ENCODE measurements around the gene NUDT13. TPM values are rescaled to one million over a fixed set of nuclear protein-coding genes. Genes with fewer than 3 reads are reported as not detected.

NUDT13 gene
- total and polyA plus RNA-seq, 2 donors (not counting 1 experiment from before 2014, with no cell fraction given), result 2.5 to 4.5 TPM

- no peak overlapping the region for H3K27ac ChIP-seq (ENCODE audit: low read length in 2 of 2)
- POLR2A ChIA-PET, result interaction anchor here (0.7 kb wide), 1 partner anchor 695 kb away, joined by 3 read pairs; no protein-coding TSS in a partner anchor
- H3K79me2 ChIP-seq (ENCODE audit: control insufficient read depth, insufficient read depth, low read length), result peaks cover 14% of the 10 kb centered on the region
- no peaks in the 10 kb centered on the region for H3K27me3 ChIP-seq (replicated peaks in 1 of 4; ENCODE audit: control extremely low read depth in 1 of 4, control insufficient read depth in 3 of 4, insufficient read depth in 4 of 4, low read length in 3 of 4)
- no peaks in the 10 kb centered on the region for H3K9me3 ChIP-seq (ENCODE audit: control extremely low read depth in 1 of 3, control insufficient read depth in 2 of 3, insufficient read depth in 1 of 3, low read length in 2 of 3)
- H4K20me1 ChIP-seq (ENCODE audit: control insufficient read depth, insufficient read depth, low read length, poor library complexity, severe bottlenecking), result no peaks in the 10 kb centered on the region
- DNase-seq, result no peak
- CTCF ChIA-PET, result interaction anchor here (0.7 to 1.5 kb wide), 2 partner anchors 56 to 103 kb away, joined by 3 to 6 read pairs; partner anchors contain the start of gene P4HA1
- no peaks in the 10 kb centered on the region for H3K4me1 ChIP-seq (ENCODE audit: control insufficient read depth in 2 of 2, insufficient read depth in 2 of 2, low read length in 2 of 2)
- H3K36me3 ChIP-seq (replicated peaks in 1 of 2; ENCODE audit: control extremely low read depth in 1 of 2, control insufficient read depth in 1 of 2, extremely low read depth in 1 of 2, insufficient read depth in 2 of 2, low read length in 1 of 2), result peaks cover 8 to 51% of the 10 kb centered on the region in 2 experiments
- intact Hi-C loops (cut with micrococcal nuclease), result no loop called here
- H3K9me3 Mint-ChIP-seq (ENCODE audit: insufficient read depth), result no peaks in the 10 kb centered on the region
- no CpG with 5 or more reads among the region's 3 CpGs for WGBS (ENCODE audit: insufficient coverage)
- ATAC-seq (ENCODE audit: low read depth), result no peak
- no peaks in the 10 kb centered on the region for H3K4me1 Mint-ChIP-seq
- H3K27ac Mint-ChIP-seq, result no peak overlapping the region
- no peak overlapping the region for H3K4me3 Mint-ChIP-seq
- no peaks in the 10 kb centered on the region for H3K27me3 Mint-ChIP-seq
- H3K4me2 ChIP-seq (replicated peaks; ENCODE audit: low read depth, low read length, poor library complexity, severe bottlenecking), result no peak overlapping the region
- no peak overlapping the region for H2AFZ ChIP-seq (ENCODE audit: insufficient read depth, low read depth, low read length, poor library complexity, severe bottlenecking)
- H3K4me3 ChIP-seq (ENCODE audit: control extremely low read depth in 1 of 5, extremely low read depth in 1 of 5, insufficient read depth in 1 of 5, low read depth in 2 of 5, low read length in 4 of 5), result no peak overlapping the region
- no peak for TF ChIP-seq EZH2 (IDR thresholded peaks at IDR 0.05; ENCODE audit: borderline replicate concordance, insufficient read depth, low read depth, low read length, poor library complexity, severe bottlenecking)
- no peak for TF ChIP-seq CTCF (IDR thresholded peaks at IDR 0.05)
- no peak overlapping the region for H3K9ac ChIP-seq (ENCODE audit: low read length)
Measured at GRCh38 chr10:73152009-73152408, 41.8 kb downstream of the NUDT13 start.

GRCh38 chr10:73156054-73156453, 45.8 kb downstream of the NUDT13 start:
- H3K27me3 Mint-ChIP-seq, result no peaks in the 10 kb centered on the region
- no peaks in the 10 kb centered on the region for H3K27me3 ChIP-seq (replicated peaks in 1 of 4; ENCODE audit: control extremely low read depth in 1 of 4, control insufficient read depth in 3 of 4, insufficient read depth in 4 of 4, low read length in 3 of 4)
- TF ChIP-seq EZH2 (IDR thresholded peaks at IDR 0.05; ENCODE audit: borderline replicate concordance, insufficient read depth, low read depth, low read length, poor library complexity, severe bottlenecking) (no peak), CTCF (IDR thresholded peaks at IDR 0.05) (no peak)
- no CpG with 5 or more reads among the region's 3 CpGs for WGBS (ENCODE audit: insufficient coverage)
- no peak overlapping the region for H3K4me2 ChIP-seq (replicated peaks; ENCODE audit: low read depth, low read length, poor library complexity, severe bottlenecking)
- CTCF ChIA-PET, result interaction anchor here (1.9 kb wide), 1 partner anchor 60 kb away, joined by 12 read pairs; the partner anchor contains the start of gene P4HA1
- no peak overlapping the region for H3K4me3 Mint-ChIP-seq
- no peaks in the 10 kb centered on the region for H3K9me3 Mint-ChIP-seq (ENCODE audit: insufficient read depth)
- H2AFZ ChIP-seq (ENCODE audit: insufficient read depth, low read depth, low read length, poor library complexity, severe bottlenecking), result no peak overlapping the region
- DNase-seq, result no peak
- H3K4me3 ChIP-seq (ENCODE audit: control extremely low read depth in 1 of 5, extremely low read depth in 1 of 5, insufficient read depth in 1 of 5, low read depth in 2 of 5, low read length in 4 of 5), result no peak overlapping the region
- H3K4me1 ChIP-seq (ENCODE audit: control insufficient read depth in 2 of 2, insufficient read depth in 2 of 2, low read length in 2 of 2), result no peaks in the 10 kb centered on the region
- intact Hi-C loops (cut with micrococcal nuclease), result no loop called here
- POLR2A ChIA-PET, result no interaction called here
- H3K9me3 ChIP-seq (ENCODE audit: control extremely low read depth in 1 of 3, control insufficient read depth in 2 of 3, insufficient read depth in 1 of 3, low read length in 2 of 3), result no peaks in the 10 kb centered on the region
- no peak overlapping the region for H3K9ac ChIP-seq (ENCODE audit: low read length)
- ATAC-seq (ENCODE audit: low read depth), result no peak
- H3K79me2 ChIP-seq (ENCODE audit: control insufficient read depth, insufficient read depth, low read length), result peaks cover 36% of the 10 kb centered on the region
- H3K4me1 Mint-ChIP-seq, result peaks cover 10% of the 10 kb centered on the region
- no peak overlapping the region for H3K27ac Mint-ChIP-seq
- peaks cover 4% of the 10 kb centered on the region for H4K20me1 ChIP-seq (ENCODE audit: control insufficient read depth, insufficient read depth, low read length, poor library complexity, severe bottlenecking)
- peaks cover 9 to 39% of the 10 kb centered on the region in 2 experiments for H3K36me3 ChIP-seq (replicated peaks in 1 of 2; ENCODE audit: control extremely low read depth in 1 of 2, control insufficient read depth in 1 of 2, extremely low read depth in 1 of 2, insufficient read depth in 2 of 2, low read length in 1 of 2)
- H3K27ac ChIP-seq (ENCODE audit: low read length in 2 of 2), result no peak overlapping the region

Measured in B cell (primary cell).